Lung microvascular endothelial cell (primary cell): ENCODE results near the gene APOA4. TPM values are rescaled to one million over a fixed set of nuclear protein-coding genes. Genes with fewer than 3 reads are reported as not detected.
A peak's percentile ranks its signal among the peaks of the same experiment; 100 is the strongest.
"Not testable (repeated sequence)": the region's sequence is repeated elsewhere in the genome, so short reads cannot be mapped to it uniquely, and the experiment has no call there.

ENCODE experiments used
- DNase-seq, 2 donors: peaks; one replicate each; pipeline versions ENCODE4 v3.0.0 to v3.0.0-alpha.2; 2010; ENCODE audit warnings: low read depth in 2 of 2
- total RNA-seq: library from RNA; depleted of rRNA; stranded (reverse); fragments of >200 nt; gene quantifications from 2 replicates; pipeline ENCODE4 v1.2.1, GENCODE V29; 2014

The APOA4 gene
- total RNA-seq, 1 donor from 2014 or later: not detected

DNA sequence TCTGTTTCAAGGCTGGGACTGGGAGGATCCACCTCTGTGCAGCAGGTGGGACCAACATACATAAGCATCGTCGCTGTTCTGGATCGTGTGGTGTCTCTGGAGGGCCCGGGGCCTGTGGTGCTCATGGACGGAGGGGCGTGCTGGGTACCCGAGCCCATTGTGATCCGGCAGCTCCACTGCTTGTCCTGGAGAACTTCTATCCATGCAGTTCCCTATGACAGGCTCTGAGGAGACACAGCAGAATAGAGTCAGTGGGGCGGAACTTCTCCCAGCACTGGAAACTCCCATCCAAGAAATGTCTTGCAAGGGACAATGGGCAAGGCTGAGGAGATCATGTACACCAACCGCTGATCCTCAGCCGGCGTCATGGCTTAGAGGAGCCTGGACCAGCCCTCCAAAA, 26.0 kb upstream of the APOA4 start:
- DNase-seq: no peak

- no peak for DNase-seq
These were observed 24.5 kb upstream of the APOA4 start for GRCh38 chr11:116847612-116848011.

- DNase-seq: no peak
These were observed 21.6 kb upstream of the APOA4 start for GRCh38 chr11:116844722-116845121.

DNA sequence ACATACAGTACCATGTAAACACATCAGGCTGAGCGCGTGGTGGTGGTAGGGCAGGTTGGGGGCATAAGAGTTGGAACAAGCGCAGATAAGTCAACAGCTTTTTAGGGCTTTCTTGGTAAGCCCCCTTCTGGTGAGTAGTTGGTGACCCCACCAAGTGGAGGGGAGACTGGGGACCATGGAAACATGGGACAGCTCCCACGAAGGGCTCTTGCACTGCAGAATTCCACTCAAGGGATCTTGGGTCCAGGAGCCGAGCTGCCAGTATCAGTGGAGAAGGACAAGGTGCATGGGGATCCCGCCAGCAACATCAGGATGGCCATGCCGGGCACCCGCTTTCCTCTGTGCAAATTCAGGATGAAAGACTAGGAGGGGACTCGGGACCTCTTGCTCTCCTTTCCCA, 20.6 kb upstream of the APOA4 start:
- DNase-seq: no peak

- DNase-seq: no peak
These were observed 19.8 kb upstream of the APOA4 start for GRCh38 chr11:116842909-116843308.

GRCh38 chr11:116842117-116842516, 19.0 kb upstream of the APOA4 start:
- DNase-seq: no peak

GRCh38 chr11:116840746-116841296, 17.7 kb upstream of the APOA4 start:
- no peak for DNase-seq

GRCh38 chr11:116840224-116840745, 17.2 kb upstream of the APOA4 start:
- no peak for DNase-seq

GRCh38 chr11:116838321-116839084, 15.4 kb upstream of the APOA4 start:
- DNase-seq: no peak

DNA sequence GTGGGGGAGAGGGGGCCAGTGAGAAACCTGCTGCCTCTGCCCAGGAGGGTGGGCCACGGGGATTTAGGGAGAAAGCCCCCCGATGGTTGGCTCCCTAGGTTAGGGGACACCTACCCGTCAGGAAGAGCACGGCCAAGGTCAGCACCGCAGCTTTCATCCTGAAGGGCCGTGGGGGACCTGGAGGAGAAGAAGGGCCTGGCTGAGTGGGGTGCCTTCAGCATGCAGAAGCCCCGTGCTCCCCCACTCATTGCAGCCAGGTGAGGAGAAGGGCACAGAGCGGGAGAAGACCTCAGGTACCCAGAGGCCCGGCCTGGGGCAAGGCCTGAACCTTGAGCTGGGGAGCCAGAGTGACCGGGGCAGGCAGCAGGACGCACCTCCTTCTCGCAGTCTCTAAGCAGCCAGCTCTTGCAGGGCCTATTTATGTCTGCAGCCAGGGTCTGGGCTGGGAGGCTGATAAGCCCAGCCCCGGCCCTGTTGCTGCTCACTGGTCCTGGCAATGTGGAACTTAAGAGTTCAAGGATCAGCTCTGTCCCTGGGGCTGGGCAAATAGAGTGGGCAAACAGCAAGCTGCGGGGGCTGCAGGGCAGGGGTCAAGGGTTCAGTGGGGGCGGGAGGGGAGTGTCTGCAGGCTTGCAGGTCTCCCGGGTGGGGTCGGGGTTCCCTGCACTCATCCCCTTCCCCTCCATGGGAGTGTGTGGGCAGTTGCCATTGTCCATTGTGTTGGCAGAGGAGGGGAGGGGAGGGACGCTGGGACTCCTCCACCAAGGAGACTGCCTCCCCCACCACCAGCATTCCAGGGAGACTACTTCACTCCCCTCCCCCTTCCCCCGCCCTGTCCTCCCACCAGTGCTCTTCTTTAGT, 14.4 kb upstream of the APOA4 start, which contains the start of gene APOA1:
TSS of gene APOA1 (minus strand) at position 392 of the 861 bp plus-strand sequence. CDS start at position 157, 235 bp downstream.
- no peak for DNase-seq

DNA sequence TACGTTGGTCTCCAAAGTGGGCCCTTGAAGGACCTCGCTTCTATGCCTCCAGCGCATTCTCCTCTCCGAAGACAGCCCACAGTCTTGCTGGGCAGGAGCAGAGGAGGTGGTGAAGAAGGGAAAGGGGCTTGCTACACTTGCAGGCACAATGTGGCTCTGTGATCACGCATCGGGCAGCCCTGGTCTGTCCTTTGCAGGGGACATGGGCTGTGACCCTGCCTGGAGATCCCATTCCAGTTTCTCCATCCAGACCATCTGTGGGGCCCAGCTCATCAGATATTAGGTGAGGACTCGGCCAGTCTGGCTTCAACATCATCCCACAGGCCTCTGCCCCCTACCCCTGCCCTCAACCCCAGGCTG, 13.5 kb upstream of the APOA4 start:
- no peak for DNase-seq

DNA sequence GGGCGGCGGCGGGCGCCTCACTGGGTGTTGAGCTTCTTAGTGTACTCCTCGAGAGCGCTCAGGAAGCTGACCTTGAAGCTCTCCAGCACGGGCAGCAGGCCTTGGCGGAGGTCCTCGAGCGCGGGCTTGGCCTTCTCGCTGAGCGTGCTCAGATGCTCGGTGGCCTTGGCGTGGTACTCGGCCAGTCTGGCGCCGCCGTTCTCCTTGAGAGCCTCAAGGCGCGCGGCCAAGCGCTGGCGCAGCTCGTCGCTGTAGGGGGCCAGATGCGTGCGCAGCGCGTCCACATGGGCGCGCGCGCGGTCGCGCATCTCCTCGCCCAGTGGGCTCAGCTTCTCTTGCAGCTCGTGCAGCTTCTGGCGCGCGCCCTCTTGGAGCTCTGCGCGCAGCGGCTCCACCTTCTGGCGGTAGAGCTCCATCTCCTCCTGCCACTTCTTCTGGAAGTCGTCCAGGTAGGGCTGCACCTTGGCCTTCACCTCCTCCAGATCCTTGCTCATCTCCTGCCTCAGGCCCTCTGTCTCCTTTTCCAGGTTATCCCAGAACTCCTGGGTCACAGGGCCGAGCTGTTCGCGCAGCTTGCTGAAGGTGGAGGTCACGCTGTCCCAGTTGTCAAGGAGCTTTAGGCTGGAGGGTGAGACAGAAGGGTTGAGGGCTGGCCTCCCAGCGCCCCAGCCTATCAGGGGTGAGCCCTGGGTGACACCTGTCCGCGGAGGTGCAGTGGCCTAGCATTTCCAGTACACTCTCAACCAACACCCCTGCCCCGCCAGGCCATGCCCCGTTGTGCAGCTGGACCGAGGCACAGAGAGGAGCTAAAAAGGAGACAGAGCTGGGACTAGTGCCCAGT, 12.9 kb upstream of the APOA4 start:
- DNase-seq: peak; percentile 68 to 94

GRCh38 chr11:116835042-116835772, 12.1 kb upstream of the APOA4 start:
- peak in 1 of 2 donors; percentile 43 for DNase-seq

DNA sequence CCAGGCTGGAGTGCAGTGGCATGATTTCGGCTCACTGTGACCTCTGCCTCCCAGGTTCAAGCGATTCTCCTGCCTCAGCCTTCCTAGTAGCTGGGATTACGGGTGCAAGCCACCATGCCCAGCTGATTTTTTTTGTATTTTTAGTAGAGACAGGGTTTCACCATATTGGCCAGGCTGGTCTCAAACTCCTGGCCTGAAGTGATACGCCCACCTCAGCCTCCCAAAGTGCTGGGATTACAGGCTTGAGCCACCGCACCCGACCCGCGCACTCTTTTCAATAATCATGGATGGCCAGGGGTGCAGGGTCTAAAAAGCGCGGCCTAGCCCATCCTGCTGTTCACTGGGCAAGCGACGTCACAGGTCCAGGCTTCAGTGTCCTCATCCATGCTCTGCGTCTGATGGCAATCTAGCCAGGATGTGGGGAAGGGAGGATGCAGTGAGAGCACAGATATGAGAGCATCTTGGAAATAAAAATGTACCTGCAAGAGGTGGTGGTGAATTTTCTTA, 11.5 kb upstream of the APOA4 start:
- DNase-seq: not testable (repeated sequence)

- DNase-seq: no peak
These were observed 10.9 kb upstream of the APOA4 start for GRCh38 chr11:116833816-116834534.

DNA sequence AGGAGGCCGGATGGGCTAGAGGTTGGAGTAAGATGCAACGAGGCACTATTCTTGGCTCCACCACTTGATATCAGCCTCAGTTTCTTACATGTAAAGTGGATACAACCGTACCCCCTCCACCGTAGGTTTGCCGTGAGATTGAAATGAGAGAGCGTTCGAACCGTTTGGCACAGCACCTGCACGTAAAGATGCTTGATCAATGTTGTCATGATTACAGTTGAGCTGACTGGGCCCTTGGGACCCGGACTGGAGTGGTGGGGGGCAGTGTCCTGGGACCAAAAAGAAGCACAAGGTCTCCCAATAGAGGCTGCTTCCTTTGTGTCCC, 10.3 kb upstream of the APOA4 start:
- DNase-seq: no peak

- DNase-seq: no peak
These were observed 9.5 kb upstream of the APOA4 start for GRCh38 chr11:116832350-116833290.

DNA sequence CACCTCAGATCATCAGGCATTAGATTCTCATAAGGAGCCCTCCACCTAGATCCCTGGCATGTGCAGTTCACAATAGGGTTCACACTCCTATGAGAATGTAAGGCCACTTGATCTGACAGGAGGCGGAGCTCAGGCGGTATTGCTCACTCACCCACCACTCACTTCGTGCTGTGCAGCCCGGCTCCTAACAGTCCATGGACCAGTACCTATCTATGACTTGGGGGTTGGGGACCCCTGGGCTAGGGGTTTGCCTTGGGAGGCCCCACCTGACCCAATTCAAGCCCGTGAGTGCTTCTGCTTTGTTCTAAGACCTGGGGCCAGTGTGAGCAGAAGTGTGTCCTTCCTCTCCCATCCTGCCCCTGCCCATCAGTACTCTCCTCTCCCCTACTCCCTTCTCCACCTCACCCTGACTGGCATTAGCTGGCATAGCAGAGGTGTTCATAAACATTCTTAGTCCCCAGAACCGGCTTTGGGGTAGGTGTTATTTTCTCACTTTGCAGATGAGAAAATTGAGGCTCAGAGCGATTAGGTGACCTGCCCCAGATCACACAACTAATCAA, 8.8 kb upstream of the APOA4 start:
- no peak for DNase-seq
